ENCODE data around the gene PXDN. TPM values are rescaled to one million over a fixed set of nuclear protein-coding genes. Genes with fewer than 3 reads are reported as not detected.

The PXDN gene
- total and polyA plus RNA-seq, 9 of the 15 experiments (the other 6 are each of a cell fraction or from before 2014, with no cell fraction given): 0.49 TPM; not detected in 8

GRCh38 chr2:1659951-1660565 lies 84.3 kb downstream of the PXDN start:
- H3K4me1 ChIP-seq (replicated peaks in 1 of 2; ENCODE audit: control insufficient read depth in 2 of 2, insufficient read depth in 2 of 2, low read length in 2 of 2): no peaks in the 10 kb centered on the region
- BruUV-seq (replicated peaks): no TSS peak
- CTCF ChIA-PET (ENCODE audit: low intra/inter-chr PET ratio): no interaction called here
- no peak overlapping the region for H2AFZ ChIP-seq (ENCODE audit: low read depth, low read length)
- no peaks in the 10 kb centered on the region for H3K9me3 ChIP-seq (replicated peaks; ENCODE audit: control insufficient read depth, insufficient read depth, low read depth, low read length)
- peaks cover 9 to 45% of the 10 kb centered on the region in 2 experiments; a peak in 4 of 5 replicates for H3K27me3 ChIP-seq (ENCODE audit: control insufficient read depth in 2 of 2, insufficient read depth in 2 of 2, low read length in 2 of 2)
- ATAC-seq: no peak
- FAIRE-seq: no peak
- H4K20me1 ChIP-seq (replicated peaks; ENCODE audit: control insufficient read depth, insufficient read depth, low read length): no peaks in the 10 kb centered on the region; the same call in 1 of the 2 replicates
- no peak overlapping the region for H3K4me2 ChIP-seq (ENCODE audit: insufficient read depth, low read length)
- TF ChIP-seq THRA (IDR thresholded peaks at IDR 0.05) (no peak), CREB3L1 (IDR thresholded peaks at IDR 0.05; ENCODE audit: borderline replicate concordance, low read depth) (no peak), RB1 (IDR thresholded peaks at IDR 0.05; ENCODE audit: low read depth) (no peak), RNF2 (IDR thresholded peaks at IDR 0.05) (no peak), ZNF561 (CRISPR knock-in tag; conservative IDR thresholded peaks at IDR 0.05) (no peak), PHF20 (IDR thresholded peaks at IDR 0.05; ENCODE audit: partially characterized antibody) (no peak)
- no peak for DNase-seq (ENCODE audit: extremely low read depth in 1 of 4, low spot score in 3 of 4)
- H3K79me2 ChIP-seq (ENCODE audit: control insufficient read depth, insufficient read depth, low read length): no peaks in the 10 kb centered on the region
- under 1% methylated on average over 13 of the region's 16 CpGs for WGBS (ENCODE audit: insufficient coverage, low coverage, missing lambda C conversion rate)
- H3K36me3 ChIP-seq (ENCODE audit: control insufficient read depth, insufficient read depth, low read length): no peaks in the 10 kb centered on the region
- intact Hi-C loops (cut with micrococcal nuclease): no loop called here
- H3K9ac ChIP-seq (ENCODE audit: insufficient read depth in 1 of 2, low read depth in 2 of 2, low read length in 2 of 2): no peak overlapping the region
- H3K9me1 ChIP-seq (ENCODE audit: control insufficient read depth, insufficient read depth, low read length): no peaks in the 10 kb centered on the region
- no peak overlapping the region for H3K4me3 ChIP-seq
- in situ Hi-C loops (cut with MboI): no loop called here
- H3K27ac ChIP-seq (ENCODE audit: extremely low read depth, low read depth, low read length): no peak overlapping the region
- POLR2A ChIA-PET: no interaction called here

Data from K562 (cell line).